Activated CD8-positive, alpha-beta memory T cell treated with anti-CD3 and anti-CD28 coated beads, Interleukin-2, amount 50 U/mL, for 1 hour (primary cell): Measurements from ENCODE around the gene UQCRC2.
"Not testable (repeated sequence)": the region's sequence is repeated elsewhere in the genome, so short reads cannot be mapped to it uniquely, and the experiment has no call there.

Experiments
- DNase-seq: peaks from one replicate; pipeline ENCODE4 v3.0.0-alpha.2; 2020; ENCODE audit errors: extremely low read depth

Gene UQCRC2

DNA sequence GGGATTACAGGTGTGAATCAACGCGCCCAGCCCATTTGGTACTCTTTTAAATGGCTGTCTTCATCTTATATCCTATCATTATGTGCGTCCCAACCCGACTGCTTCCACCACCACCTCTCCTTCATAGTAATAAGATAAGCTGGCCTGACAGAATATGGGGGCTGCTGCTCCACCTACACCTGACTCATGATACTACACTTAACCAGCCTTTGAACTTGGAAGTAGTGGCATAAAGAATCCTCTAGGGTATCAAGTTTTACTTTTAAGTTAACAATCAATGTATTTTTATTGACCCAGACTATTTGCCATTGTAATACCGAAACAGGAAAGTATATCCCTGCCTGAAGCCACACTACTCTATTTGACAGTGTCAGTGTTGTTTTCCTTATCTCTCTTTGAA, 28.9 kb downstream of the UQCRC2 start:
- DNase-seq: no peak

DNA sequence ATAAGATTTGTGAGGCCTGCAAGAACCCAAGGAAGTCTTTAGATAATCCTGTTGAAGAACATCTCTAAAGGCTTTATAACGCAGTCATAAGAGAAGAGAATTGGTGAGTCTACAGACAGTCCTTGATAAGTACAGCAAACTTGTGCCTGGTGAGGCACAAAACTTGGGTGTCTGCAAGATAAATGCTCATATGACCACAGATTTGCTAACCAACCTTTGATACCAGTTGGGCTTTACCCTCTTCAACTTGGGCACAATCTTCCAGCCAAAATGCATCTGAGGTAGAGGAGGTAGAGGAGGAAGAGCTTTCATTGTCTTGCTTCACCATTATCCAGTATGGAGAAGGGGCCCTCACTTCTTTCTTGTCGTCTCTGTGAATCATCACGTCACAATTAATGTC, 30.9 kb downstream of the UQCRC2 start:
- no peak for DNase-seq

DNA sequence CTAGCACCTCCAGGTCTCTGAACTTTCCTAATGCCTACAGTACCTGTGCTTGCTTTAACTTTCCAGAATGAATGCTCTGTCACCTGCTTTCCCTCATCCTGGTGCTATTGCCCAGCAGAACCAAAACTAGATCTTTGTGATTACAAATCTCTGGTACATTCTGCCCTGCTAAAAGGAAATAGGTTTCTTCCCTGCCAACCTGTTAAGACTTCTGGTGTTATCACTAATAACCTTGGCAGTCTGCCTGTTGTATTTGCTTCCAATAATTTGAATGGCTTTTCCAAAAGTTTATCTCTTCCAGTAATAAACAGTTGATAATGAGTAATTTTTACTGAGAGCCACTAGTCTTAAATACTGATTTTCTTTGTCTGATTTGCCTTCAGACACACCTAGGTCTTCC, 32.4 kb downstream of the UQCRC2 start:
- DNase-seq: no peak

DNA sequence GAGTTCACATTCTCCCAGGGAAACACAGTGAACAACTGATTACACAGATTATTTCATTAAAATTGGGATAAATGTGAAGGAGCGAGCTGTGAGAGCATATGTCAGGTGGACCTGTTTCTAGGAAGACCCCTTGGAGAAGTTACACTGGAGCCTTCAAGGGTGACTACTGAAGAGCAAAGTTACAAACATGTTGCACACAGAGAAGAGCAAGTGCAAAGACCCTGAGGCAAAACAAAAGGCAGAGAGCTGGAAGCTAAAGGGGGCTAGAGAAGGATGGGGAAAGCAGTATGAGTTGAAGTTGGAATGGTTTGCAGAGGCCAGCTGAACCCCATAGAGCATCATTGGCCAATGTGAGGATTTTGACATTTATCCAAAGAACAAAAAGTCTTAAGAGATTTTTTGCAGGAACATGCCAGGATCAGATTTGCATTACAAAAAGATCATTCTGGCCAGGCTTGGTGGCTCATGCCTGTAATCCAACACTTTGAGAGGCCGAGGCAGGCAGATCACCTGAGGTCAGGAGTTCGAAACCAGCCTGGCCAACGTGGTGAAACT, 33.6 kb downstream of the UQCRC2 start:
- DNase-seq: no peak

DNA sequence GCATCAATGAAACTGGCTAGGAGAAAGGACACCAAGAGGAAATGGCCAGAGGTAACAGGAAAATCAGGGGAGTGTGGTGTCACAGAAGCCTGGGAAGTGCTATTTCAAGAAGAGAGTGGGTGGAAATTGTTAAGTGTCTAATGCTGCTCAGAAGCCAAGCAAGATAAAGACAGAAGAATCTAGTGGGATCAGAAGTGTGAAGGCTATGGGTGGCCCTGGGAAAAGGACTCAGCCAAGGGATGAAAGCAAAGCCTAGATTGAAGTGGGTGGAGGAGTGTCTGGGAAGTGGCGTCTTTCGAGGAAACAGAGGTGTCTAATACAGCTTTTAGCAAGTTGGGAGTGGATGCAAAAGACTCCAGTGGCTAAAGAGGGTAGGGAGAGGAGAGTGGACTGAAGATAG, 34.3 kb downstream of the UQCRC2 start:
- DNase-seq: no peak

DNA sequence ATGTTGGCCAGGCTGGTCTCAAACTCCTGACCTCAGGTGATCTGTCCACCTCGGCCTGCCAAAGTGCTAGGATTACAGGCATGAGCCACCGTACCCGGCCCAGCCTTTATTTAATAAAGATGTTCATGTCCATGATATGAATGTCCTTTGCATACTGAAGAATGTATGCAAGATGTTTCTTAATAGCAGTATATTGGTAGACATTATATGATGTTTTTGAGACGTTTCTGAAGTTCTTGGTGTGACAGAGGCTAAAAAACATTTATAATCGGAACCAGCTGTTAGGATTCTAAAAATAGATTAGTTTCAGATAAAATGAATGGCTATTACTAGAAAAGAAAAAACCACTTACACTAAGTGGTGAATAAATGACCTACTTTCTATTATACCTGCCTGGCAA, 36.0 kb downstream of the UQCRC2 start:
- no peak for DNase-seq

DNA sequence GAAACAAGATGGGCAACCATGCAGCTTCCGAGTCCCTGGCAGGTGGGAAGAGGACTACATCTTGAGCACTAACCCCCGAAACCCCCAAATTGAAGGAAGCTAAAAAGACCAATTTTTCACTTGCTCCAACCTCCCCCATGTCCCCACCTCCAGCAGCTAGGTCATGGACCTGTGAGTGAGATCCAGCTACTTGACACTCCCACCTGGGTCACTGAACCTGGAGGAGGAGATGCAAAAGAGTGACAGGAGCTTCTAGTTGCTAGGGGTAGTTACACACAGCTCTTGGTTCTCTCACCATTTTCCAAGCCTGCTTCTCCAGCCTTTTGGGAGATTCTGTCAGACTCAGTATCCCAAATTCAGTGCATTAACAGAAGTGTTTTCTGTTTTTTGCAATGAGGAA, 36.6 kb downstream of the UQCRC2 start:
- DNase-seq: no peak

DNA sequence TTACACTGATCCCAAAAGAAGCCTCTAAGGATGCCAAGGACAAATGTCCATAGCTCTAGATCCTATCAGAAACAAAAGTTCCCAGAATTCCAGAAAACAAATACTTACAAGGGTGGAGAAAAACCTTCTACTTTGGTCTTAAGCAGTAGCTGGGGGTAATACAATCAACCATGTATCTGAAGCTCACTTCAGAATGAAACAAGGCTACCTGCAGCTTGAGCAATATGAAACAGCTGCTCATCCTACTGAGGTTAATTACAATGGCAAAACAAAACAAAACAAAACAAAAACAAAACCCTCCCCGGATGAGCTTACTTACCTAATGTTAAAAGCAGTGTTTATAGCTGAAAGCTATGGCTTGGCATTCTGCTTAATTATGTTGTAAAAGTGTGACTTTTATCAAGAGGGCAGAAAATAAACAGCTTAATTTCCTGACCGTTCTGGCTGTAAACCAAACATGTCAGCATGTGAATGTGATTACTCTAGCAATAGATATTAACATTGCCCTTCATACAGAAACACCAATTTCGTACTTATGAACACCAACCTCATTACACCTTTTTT, 37.3 kb downstream of the UQCRC2 start:
- DNase-seq: no peak

DNA sequence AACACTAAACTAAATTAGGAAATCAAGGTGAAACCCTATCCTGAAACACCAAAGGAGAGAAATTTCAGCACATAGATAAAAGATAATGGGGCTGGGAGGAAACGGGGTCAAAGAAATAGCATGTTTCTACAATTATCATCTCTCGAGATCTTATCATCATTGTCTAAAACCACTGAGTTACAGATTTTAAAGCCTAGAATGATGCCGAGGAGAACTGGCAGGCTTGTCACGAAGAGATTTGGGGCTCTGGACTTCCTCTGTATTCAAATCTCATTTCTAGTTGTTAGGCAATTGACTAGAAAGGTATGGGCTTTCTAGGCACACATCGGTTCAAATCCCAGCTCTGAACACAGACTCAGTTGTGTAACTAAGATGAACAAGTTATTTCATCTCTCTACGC, 38.5 kb downstream of the UQCRC2 start:
- no peak for DNase-seq

DNA sequence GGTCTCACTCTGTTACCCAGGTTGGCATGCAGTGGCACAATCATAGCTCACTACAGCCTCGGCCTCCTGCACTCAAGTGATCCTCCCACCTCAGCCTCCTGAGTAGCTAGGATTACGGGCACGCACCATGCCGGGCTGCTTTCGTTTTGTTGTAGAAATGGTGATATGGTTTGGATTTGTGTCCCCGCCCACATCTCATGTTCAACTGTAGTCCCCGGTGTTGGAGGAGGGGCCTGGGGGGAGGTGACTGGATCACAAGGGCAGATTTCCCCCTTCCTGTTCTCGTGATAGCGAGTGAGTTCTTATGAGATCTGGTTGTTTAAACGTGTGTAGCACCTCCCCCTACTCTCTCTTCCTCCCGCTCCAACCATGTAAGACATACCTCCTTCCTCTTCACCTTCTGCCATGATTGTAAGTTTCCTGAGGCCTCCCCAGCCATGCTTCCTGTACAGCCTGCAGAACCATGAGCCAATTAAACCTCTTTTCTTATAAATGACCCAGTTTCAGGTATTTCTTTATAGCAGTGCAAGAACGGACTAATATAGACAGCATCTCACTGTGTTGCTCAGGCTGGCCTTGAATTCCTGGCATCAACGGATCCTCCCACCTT, 41.8 kb downstream of the UQCRC2 start:
- no peak for DNase-seq

DNA sequence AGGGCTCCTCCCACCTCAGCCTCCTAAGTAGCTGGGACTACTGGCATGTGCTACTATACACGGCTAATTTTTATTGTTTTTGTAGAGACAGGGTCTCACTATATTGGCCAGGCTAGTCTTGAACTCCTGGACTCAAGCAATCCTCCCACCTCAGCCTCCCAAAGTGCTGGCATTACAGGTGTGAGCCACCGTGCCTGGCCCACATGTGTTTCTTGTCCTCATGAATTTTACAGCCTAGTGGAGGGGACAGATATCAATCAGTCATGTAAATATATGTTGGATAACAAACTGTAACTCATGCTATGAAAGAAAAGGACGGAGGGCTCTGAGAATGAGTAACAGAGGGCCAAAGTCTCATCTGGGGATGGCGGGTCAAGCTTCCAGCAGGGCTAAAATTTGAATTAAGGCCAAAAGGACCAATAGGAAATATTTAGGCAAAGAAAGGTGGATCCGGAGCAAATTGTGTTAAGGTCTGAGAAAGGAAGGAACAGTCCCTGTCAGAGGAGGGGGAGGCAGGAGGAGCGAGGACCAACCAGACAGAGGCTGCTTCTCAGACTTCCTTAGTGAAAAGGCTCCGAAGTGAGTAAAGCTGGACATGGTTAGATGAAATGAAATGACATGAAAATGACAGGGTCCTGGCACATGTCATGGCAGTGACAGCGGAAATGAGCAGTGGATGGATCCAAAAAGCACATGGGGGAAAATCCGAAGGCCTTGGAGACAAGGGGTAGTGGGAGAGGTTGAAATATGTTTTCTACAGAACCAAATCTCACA, 43.9 kb downstream of the UQCRC2 start:
- DNase-seq: no peak

DNA sequence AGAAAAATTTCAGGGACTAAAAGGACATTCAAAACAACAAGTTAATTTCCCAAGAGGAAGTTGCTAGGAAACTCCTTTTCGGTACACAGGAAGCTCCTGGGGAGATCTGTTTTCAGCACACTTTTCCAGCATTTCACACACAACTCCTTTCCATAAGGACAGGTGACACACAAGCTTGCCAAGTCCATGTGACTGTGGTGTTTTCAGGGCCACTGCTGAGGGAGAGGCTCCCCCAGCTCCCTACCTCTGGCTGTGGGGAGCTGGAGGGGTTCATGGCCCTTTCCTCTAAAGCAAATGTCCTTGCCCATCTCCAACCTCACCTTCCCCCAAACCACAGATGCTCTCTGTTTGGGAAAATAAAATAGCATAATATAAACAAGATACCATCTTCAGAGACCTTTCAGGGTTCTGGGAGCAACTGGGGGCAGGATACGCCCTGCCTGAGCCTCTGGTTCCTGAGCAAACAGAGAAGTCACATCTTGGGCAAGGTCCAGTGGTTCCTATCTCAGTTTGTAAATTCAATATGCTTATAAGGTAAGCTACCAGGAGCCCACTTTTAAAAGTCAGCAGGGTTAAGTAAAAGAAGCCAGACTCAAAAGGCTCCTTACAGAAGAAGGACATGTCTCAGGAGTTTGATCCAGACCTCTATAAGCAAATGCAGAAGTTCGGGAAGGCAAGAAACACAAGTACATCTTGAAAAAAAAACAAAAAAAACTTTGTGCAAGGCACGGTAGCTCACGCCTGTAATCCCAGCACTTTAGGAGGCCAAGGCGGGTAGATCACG, 44.7 kb downstream of the UQCRC2 start:
- DNase-seq: no peak

DNA sequence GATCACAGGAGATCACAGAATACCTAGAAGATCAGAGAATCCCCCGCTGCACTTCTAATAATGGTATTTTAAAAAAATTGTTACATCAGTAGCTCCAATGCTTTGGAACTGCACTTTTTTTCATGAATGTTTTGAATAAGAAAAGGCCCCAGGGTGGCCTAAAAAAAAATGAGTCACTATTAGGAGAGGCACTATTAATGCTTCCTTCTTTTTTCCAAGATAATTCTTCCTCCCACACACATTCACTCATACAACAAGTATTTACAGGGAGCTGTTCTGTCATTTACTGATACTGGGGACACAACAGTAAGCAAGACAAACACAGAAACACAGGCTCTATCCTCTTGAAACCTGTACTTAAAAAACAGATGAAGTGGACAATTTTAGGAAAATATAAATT, 48.4 kb downstream of the UQCRC2 start:
- DNase-seq: no peak

DNA sequence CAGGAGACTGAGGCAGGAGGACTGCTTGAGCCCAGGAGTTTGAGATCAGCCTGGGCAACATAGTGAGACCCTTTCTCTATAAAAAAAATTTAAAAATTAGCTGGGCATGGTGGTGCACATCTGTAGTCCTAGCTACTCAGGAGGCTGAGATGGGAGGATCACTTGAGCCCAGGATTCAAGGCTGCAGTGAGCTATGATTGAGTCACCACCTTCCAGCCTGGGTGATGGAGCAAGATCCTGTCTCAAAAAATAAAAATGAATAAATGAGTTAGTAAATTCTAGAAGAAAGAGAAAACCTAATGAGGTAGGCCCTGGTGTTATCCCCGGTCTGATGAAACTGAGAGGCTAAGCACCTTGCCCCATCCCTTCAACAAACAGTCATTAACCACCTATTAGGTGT, 48.9 kb downstream of the UQCRC2 start:
- not testable (repeated sequence) for DNase-seq

DNA sequence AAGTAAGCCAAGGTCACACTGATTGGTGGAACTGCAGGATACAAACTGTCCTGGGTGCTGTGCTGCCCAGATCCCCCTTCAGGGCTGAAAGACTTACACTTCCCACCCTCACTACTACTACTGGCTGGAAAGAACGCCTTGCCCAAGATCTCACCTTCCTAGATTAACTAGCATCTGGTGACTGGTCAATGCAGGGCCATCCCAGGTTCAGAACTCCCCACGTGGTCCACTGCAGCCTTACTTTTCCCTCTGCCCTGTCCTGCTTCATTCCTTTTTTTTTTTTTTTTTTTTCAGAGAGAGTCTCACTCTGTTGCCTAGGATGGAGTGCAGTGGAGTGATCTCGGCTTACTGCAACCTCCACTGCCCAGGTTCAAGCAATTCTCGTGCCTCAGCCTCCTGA, 50.0 kb downstream of the UQCRC2 start:
- no peak for DNase-seq

DNA sequence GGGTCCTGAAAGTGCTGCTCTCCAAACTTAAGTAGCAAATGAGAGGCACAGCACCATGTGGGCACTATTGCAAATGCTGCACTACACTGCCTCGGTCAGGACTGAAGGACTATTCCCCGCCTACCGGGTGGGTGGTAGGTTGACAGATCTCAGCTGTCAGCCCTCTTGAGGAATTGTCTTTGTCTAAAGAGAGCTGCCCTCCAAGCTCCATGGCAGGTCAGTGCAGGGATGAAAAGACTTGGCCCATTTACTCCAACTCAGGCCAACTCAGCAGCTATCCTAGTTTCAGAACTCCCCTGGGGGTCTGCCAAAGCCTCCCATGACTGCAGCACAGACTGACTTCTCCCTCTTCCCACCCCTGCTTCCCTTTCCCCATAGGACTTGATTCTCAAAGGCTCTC, 51.2 kb downstream of the UQCRC2 start:
- no peak for DNase-seq

DNA sequence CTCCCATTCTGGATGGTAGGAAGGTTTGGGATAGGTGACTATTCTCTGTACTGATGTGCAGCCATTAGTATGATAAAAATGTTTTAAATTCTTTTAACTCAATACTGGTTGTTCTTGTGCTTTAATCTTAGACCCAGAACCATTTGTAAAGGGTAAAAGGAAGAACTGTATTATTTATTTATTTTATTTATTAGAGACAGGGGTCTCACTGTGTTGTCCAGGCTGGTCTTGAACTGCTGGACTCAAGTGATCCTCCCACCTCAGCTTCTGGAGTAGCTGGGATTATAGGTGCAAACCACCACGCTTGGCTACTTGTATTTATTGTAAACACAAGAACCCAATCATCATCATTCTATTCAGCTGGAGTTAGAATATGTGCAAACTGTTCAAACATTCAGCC, 52.6 kb downstream of the UQCRC2 start:
- DNase-seq: no peak

DNA sequence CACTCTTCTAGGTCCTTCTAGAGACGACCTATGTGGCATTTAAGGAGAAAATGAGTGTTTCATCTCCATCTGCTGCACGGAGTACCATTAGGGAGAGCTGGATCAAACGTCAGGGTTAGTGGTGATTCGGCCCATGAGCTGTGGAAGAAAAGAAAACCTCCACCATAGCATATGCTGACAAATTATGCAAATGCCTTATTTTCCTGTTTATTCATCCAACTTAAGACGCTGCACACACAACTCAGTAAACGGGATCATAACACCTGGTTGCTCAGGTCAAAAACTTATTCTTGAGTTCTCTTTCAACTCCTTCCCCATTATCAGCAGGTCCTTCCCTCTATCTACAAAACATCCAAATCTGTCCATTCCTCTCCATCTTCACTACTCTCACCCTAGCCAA, 53.5 kb downstream of the UQCRC2 start:
- DNase-seq: no peak

DNA sequence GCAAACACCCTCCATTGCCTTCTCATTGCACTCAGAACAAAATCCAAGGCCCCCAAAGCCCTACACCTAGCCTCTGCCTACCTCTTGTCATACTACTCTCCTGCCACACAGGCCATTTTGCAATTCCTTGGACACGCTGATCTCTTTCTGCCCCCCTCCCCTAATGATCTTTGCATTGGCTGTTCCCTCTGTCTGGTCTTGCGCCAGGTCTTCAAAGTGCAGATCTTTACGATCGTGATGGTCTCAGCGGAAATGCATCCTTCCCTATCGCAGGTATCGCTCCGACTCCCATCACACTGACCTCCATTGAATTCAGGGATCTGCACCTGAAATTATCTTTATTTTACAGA, 54.0 kb downstream of the UQCRC2 start:
- DNase-seq: no peak

DNA sequence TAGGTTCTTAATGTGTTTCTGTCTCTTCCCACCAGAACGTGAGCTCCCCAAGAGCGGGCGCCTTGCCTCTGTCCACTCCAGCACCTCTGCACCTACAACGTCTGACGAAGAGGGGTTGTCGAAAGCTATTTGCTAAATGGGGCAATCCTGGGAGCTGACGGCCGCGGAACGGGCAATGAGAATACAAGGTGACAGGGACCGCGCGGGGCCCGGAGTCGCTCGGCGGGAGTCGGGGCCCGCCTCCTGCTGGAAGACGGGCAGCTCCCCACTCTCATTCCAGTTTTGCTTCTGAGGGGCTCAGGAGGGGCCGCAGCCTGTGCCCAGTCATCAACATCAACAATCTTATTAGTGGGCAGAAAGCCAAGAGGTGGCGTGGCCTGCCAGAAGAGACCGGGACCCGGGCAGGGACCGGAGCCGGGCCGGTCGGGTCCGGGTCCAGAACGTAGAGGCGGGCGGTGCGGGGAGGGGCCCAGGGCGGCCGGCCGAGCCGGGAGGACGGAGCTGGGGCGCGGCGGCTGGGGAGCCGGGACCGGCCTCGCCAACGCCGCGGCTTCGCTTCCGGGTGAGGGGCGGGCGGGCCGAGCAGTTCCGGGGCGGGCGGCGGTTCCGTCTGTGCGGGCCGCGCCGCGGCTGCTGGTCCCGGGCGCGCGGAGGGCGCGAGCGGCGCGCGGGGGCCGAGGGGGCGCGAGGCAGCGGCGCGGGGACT, 54.5 kb downstream of the UQCRC2 start, which contains the start of gene MOSMO:
Gene MOSMO (plus strand): TSS at position 603 of the 706 bp plus-strand sequence. CDS start 191 bp downstream, outside the sequence.
- no peak for DNase-seq

DNA sequence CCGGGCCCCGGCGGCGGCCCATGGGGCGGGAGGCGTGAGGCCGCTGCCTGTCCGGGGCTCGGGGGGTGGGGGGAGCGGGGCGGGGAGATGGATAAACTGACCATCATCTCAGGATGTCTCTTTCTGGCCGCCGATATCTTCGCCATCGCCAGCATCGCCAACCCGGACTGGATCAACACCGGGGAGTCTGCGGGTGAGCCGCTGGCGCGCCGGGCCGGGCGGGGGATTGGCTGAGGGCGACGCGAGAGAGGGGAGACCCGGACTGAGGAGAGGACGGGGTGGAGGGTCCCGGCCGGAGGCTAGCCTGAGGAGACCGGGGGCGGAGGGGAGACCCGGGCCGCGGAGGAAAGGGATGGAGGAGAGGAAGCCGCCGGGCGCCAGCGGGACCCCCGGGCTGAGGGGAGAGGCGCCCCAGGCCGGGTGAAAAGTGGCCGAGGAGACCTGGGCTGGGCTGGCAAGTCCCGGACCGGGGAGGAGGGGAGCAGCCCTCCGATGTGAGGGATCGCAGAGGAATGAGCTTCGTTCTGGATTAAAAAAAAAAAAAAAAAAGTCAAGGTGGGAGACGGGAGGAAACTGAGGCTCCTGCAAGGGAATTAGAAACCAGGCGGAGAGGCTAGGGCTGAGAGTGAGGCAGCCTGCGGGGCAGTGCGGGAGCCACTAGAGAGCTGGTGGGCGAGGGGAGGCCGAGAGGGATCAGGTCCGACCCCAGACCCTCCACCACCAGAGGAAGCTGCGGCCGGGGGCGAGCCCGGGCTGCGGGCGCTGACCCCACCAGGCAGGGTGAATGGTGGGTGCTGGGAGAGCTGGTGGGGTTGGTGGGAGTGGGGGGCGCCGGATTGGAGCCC, 55.3 kb downstream of the UQCRC2 start:
- DNase-seq: no peak
